Skeletal muscle tissue (tissue), 4 donors: ENCODE results near the gene EIF4G1. TPM values are rescaled to one million over a fixed set of nuclear protein-coding genes. Genes with fewer than 3 reads are reported as not detected.
"Not testable (repeated sequence)": the region's sequence is repeated elsewhere in the genome, so short reads cannot be mapped to it uniquely, and the experiment has no call there.

ENCODE experiments used
- H3K27ac ChIP-seq: one replicate; pipeline ENCODE4 v1.7.0; 2013; ENCODE audit warnings: mild to moderate bottlenecking, low read depth, low read length, inconsistent platforms
- H3K27me3 ChIP-seq, 3 donors: one replicate each; pipeline ENCODE4 v1.7.0; 2013; ENCODE audit warnings: low read length in 3 of 3; ENCODE audit not compliant: control insufficient read depth in 3 of 3, insufficient read depth in 3 of 3
- H3K36me3 ChIP-seq, 3 donors: one replicate each; pipeline ENCODE4 v1.7.0; 2013; ENCODE audit warnings: low read length in 3 of 3; ENCODE audit not compliant: control insufficient read depth in 3 of 3, insufficient read depth in 3 of 3
- H3K4me1 ChIP-seq, 3 donors: one replicate each; pipeline ENCODE4 v1.7.0; 2013; ENCODE audit warnings: low read length in 3 of 3, mild to moderate bottlenecking in 3 of 3; ENCODE audit not compliant: control insufficient read depth in 3 of 3, insufficient read depth in 3 of 3
- H3K4me3 ChIP-seq, 3 donors: one replicate each; pipeline ENCODE4 v1.7.0; 2013; ENCODE audit warnings: low read length in 3 of 3
- H3K9ac ChIP-seq, 3 donors: one replicate each; pipeline ENCODE4 v1.7.0; 2013; ENCODE audit warnings: low read length in 3 of 3, mild to moderate bottlenecking in 3 of 3, moderate library complexity in 2 of 3, low read depth in 1 of 3
- H3K9me3 ChIP-seq, 3 donors: one replicate each; pipeline ENCODE4 v1.7.0; 2013; ENCODE audit warnings: low read length in 3 of 3; ENCODE audit not compliant: control insufficient read depth in 3 of 3
- total RNA-seq: library from RNA; depleted of rRNA; stranded (reverse); fragments of >200 nt; gene quantifications from one replicate; pipeline ENCODE4 v1.2.3, GENCODE V29; 2014
- donor health status: Osteomylitis.

EIF4G1 gene
- total RNA-seq, 1 donor from 2014 or later = 162 TPM

DNA sequence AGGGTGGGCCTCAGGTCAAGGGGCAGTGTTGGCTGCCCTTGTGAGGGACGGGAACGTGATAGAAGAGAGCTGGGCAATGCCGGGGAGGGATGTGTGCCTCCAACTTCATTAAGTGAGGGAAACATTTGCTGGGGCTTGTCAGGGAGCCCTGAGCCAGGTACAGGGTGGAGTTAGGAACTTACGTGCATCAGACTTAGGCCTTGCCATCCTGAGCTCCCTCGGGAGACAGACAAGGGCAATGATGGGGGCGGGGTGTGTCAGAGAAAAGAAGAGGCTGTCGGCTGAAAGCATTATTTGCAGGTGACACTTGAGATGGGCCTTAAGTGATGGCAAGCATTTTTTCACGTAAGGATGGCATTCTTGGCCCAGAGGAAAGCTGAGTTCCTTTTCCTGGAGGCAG, 24.6 kb downstream of the EIF4G1 start:
- Histone ChIP-seq H3K36me3 (peaks cover 33 to 34% (median 34%) of the 10 kb centered on the region in 3 donors), H3K27me3 (no peaks in the 10 kb centered on the region), H3K9me3 (no peaks in the 10 kb centered on the region), H3K4me3 (peak overlapping the region; percentile 2 to 65 (median 30)), H3K9ac (peak overlapping the region; percentile 51 to 90 (median 57)), H3K4me1 (peaks cover 36 to 61% (median 46%) of the 10 kb centered on the region in 3 donors), H3K27ac (peak overlapping the region; percentile 95)

DNA sequence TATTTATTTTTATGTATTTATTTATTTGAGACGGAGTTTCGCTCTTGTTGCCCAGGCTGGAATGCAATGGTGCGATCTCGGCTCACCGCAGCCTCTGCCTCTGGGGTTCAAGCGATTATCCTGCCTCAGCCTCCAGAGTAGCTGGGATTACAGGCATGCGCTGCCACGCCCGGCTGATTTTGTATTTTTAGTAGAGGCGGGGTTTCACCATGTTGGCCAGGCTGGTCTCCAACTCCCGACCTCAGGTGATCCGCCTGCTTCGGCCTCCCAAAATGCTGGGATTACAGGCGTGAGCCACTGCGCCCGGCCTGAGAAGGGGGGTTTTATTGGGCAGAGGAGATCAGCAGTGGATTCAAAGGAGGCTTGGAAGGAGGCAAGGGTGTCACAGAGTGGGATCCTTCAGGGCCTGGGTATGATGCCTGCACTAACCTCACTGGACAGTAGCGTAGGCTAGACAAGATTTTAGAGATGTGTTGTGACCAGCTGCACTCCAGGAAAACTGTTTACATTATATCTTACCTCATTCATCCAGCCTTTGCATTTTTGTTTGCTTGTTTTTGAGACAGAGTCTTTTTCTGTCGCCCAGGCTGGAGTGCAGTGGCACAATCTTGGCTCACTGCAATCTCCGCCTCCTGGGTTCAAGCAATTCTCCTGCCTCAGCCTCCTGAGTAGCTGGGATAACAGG, 25.2 kb downstream of the EIF4G1 start:
- peaks cover 28 to 33% (median 29%) of the 10 kb centered on the region in 3 donors for H3K36me3 ChIP-seq
- not testable (repeated sequence) for H3K27ac ChIP-seq, H3K9me3 ChIP-seq, H3K4me3 ChIP-seq, H3K9ac ChIP-seq, H3K27me3 ChIP-seq
- H3K4me1 ChIP-seq = peaks cover 36 to 61% (median 46%) of the 10 kb centered on the region in 3 donors

DNA sequence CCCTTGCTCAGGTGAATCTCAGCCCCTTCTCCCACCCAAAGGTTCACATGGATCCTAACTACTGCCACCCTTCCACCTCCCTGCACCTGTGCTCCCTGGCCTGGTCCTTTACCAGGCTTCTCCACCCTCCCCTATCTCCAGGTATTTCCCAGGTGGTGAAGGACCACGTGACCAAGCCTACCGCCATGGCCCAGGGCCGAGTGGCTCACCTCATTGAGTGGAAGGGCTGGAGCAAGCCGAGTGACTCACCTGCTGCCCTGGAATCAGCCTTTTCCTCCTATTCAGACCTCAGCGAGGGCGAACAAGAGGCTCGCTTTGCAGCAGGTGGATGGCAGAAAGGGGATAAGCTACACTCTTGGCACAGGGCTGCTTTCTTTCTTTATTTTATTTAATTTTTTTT, 27.5 kb downstream of the EIF4G1 start:
- peaks cover 25 to 29% (median 28%) of the 10 kb centered on the region in 3 donors for H3K36me3 ChIP-seq

DNA sequence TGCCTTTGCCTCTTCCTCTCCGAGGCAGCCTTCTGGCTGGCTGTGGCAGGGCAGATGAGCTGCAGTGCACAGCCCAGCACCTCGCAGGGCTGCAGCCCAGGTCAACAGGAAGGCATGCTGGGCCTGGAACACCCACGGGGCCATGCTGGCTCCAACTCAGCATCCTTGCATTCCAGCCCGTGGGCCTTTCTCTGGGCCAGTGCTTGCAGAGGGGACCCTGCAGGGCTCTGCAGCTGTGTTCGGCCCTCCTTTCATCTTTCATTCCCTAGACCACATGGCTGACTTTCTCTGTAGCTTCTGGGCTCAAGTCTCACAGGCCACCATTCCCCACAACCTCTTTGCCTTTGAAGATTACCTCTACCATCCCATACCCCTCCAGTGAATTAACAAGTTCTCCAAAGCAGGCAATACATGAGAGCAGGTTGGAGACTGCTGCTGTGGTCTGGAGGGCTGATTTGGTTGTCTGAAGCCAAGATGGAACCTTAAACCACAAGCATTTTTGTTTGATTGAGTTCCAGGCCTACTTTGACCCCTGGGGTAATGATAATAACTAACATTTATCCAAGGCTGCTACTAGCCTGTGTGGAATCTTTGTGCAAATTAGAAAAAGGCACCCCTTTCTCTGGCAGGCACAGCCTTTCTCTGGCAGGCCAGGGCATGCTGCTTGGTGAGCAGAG, 28.9 kb downstream of the EIF4G1 start:
- Histone ChIP-seq H3K4me1 (peaks cover 17 to 39% (median 29%) of the 10 kb centered on the region in 3 donors), H3K9me3 (no peaks in the 10 kb centered on the region), H3K4me3 (no peak overlapping the region), H3K36me3 (peaks cover 25 to 30% (median 29%) of the 10 kb centered on the region in 3 donors), H3K27me3 (no peaks in the 10 kb centered on the region), H3K9ac (peak overlapping the region in 2 of 3 donors; percentile 28 to 30), H3K27ac (no peak overlapping the region)

More for the DNA sequence above, 27.5 kb downstream of the EIF4G1 start:
- Histone ChIP-seq H3K9me3 (no peaks in the 10 kb centered on the region), H3K27ac (no peak overlapping the region), H3K4me3 (no peak overlapping the region), H3K9ac (peak overlapping the region in 1 of 3 donors; percentile 33), H3K4me1 (peaks cover 31 to 53% (median 43%) of the 10 kb centered on the region in 3 donors), H3K27me3 (no peaks in the 10 kb centered on the region)

DNA sequence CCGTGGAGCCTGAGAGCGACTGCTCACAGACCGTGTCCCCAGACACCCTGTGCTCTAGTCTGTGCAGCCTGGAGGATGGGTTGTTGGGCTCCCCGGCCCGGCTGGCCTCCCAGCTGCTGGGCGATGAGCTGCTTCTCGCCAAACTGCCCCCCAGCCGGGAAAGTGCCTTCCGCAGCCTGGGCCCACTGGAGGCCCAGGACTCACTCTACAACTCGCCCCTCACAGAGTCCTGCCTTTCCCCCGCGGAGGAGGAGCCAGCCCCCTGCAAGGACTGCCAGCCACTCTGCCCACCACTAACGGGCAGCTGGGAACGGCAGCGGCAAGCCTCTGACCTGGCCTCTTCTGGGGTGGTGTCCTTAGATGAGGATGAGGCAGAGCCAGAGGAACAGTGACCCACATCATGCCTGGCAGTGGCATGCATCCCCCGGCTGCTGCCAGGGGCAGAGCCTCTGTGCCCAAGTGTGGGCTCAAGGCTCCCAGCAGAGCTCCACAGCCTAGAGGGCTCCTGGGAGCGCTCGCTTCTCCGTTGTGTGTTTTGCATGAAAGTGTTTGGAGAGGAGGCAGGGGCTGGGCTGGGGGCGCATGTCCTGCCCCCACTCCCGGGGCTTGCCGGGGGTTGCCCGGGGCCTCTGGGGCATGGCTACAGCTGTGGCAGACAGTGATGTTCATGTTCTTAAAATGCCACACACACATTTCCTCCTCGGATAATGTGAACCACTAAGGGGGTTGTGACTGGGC, 30.3 kb downstream of the EIF4G1 start:
- no peak overlapping the region for H3K4me3 ChIP-seq
- H3K9ac ChIP-seq = no peak overlapping the region
- peaks cover 7 to 25% (median 16%) of the 10 kb centered on the region in 3 donors for H3K4me1 ChIP-seq
- peaks cover 25 to 30% (median 29%) of the 10 kb centered on the region in 3 donors for H3K36me3 ChIP-seq
- H3K27me3 ChIP-seq = no peaks in the 10 kb centered on the region
- H3K9me3 ChIP-seq = no peaks in the 10 kb centered on the region
- no peak overlapping the region for H3K27ac ChIP-seq

DNA sequence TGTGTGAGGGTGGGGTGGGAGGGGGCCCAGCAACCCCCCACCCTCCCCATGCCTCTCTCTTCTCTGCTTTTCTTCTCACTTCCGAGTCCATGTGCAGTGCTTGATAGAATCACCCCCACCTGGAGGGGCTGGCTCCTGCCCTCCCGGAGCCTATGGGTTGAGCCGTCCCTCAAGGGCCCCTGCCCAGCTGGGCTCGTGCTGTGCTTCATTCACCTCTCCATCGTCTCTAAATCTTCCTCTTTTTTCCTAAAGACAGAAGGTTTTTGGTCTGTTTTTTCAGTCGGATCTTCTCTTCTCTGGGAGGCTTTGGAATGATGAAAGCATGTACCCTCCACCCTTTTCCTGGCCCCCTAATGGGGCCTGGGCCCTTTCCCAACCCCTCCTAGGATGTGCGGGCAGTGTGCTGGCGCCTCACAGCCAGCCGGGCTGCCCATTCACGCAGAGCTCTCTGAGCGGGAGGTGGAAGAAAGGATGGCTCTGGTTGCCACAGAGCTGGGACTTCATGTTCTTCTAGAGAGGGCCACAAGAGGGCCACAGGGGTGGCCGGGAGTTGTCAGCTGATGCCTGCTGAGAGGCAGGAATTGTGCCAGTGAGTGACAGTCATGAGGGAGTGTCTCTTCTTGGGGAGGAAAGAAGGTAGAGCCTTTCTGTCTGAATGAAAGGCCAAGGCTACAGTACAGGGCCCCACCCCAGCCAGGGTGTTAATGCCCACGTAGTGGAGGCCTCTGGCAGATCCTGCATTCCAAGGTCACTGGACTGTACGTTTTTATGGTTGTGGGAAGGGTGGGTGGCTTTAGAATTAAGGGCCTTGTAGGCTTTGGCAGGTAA, 31.1 kb downstream of the EIF4G1 start:
- H3K27ac ChIP-seq = peak overlapping the region; percentile 42
- H3K9ac ChIP-seq = peak overlapping the region in 2 of 3 donors; percentile 3 to 60
- H3K9me3 ChIP-seq = no peaks in the 10 kb centered on the region
- peaks cover 25 to 30% (median 29%) of the 10 kb centered on the region in 3 donors for H3K36me3 ChIP-seq
- H3K27me3 ChIP-seq = no peaks in the 10 kb centered on the region
- peaks cover 7 to 24% (median 16%) of the 10 kb centered on the region in 3 donors for H3K4me1 ChIP-seq
- no peak overlapping the region for H3K4me3 ChIP-seq

DNA sequence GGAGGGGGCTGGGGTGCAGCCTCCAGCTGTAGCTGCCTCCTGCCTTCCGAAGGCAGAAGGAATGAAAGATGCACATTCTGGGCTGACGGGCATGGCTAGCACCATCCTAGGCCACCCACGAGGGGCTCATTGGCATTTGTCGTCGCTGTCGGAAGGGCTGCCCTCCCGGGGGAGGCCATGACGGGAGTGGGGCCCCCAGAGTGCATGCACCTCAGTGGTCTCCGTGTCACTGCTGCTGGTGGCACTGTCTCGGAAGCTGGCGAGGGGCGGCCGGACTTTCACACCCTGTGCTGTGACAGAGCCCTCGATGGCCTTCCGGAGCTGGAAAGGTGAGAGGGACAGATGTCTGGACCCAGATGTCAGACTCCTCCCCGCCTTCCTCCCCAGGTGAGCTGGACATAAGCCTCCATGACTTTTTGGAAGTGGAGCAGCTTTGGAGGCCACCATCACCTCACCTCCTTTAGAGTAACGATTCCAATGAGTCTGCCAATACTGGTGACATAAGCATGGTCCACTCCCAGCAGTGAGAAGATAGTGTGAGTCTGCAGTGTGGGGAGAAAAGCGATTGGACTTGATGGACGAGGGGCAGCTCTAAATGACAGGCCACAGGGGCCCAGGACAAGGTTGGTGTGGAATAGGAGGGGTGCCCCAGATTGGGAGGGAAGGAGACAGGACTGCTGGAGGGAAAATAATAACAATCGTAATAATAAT, 32.2 kb downstream of the EIF4G1 start:
- Histone ChIP-seq H3K9ac (no peak overlapping the region), H3K9me3 (no peaks in the 10 kb centered on the region), H3K4me3 (no peak overlapping the region), H3K27me3 (no peaks in the 10 kb centered on the region), H3K4me1 (peaks cover 7 to 19% (median 16%) of the 10 kb centered on the region in 3 donors), H3K27ac (no peak overlapping the region), H3K36me3 (peaks cover 22 to 25% (median 22%) of the 10 kb centered on the region in 3 donors)

DNA sequence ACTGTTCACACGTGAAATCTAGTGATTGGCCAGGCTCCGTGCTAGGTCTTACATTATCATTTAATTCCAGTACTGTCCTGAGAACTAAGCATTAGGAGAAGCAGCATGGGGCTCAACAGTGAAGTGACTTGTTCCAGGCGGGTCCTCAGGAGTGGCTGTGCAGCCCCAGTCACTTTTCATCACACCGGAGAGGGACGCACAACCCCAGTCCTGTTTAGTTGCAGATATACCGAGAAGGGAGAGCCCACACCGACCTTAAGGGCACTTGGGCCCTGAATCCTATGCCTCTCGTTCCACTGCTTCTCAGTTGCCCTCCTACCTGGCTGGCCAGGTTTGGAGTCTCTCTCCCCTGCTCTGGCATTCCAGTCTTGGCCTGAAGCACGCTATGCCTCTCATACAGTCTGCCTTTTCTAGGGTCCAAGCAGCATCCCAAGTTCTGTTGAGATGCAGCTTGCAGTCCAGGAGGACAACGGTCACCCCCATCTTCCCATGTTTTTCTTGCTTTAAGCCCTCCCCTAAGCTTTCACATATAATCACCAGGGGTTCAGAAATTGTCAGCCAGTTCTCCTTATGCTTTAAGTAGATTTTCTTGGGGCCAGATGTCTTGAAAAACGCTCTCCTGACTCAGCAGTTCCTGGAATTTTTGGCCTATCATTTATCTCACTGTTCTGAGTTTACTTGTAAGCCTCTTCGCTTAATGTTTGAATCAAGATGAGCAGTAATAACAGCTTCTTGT, 33.1 kb downstream of the EIF4G1 start:
- Histone ChIP-seq H3K4me3 (no peak overlapping the region), H3K9me3 (no peaks in the 10 kb centered on the region), H3K27me3 (no peaks in the 10 kb centered on the region), H3K36me3 (peaks cover 15 to 20% (median 17%) of the 10 kb centered on the region in 3 donors), H3K9ac (no peak overlapping the region), H3K4me1 (peaks cover 7 to 19% (median 16%) of the 10 kb centered on the region in 3 donors), H3K27ac (no peak overlapping the region)
